HG03139 (cell line): ENCODE measurements around the gene BATF3.

ENCODE experiments used
- ATAC-seq: cut with Tn5 transposase; IDR thresholded peaks from one replicate; pipeline ENCODE4 v1.9.1; 2021; ENCODE audit not compliant: unreplicated experiment

The BATF3 gene

DNA sequence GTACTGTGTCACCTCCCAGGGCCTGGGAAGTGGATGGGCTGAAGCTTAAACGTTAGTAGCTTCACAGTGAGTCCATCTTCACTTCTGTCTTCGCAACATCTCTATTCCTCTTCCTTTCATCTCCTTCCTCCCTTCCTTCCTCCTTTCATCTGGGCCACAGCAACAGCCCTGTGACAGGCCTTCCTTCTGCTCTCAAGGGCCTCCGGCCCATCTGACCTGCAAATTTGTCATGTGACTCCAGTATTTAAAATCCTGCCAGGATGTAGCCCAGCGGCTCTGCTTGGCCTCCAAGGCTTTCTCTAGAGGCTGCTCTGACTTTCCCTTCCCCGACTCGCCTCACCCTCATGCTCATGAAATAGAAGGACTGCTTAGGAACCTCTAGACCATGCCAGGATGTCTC lies 10.9 kb upstream of the BATF3 start:
- no peak for ATAC-seq

DNA sequence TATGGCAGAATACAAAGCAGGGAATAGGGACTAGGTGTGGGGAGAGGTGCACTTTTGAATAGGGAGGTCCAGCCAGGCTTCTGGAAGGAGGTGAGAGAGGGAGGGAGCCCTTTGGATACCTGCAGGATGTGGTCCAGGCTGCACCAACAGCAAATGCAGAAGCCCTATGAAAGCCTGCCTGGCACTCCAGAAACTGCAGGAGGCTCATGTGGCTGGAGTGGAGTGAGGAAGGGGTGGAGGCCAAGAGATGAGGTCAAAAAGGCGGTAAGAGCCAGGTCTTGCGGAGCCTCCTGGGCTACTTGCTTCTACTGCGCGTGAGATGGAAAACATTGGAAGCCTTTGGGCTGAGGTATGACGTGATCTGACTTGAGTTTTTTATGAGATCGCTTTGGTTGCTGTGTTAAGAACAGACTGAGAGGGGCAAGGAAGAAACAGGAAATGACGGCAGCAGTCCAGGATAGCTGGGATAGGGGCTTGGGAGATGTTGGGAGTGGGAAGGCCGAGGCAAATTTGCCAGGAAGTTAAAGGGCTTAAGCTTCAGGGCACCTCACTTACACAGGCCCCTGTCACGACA lies 4.4 kb upstream of the BATF3 start:
- no peak for ATAC-seq

DNA sequence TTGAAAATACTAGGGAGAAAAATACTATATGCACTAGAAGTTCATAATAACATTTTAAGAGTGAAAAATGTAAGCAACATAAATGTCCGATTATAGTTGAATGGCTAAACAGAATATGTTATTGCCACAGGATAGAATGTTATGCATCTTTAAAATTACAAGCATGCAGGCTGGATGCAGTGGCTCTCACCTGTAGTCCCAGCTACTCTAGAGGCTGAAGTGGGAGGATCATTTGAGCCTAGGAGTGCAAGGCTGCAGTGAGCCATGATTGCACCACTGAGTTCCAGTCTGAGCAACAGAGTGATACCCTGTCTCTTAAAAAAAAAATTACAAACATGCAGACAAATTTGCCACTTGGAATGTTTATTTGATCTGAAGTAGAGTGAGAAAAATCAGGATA lies 3.0 kb upstream of the BATF3 start:
- ATAC-seq = no peak

DNA sequence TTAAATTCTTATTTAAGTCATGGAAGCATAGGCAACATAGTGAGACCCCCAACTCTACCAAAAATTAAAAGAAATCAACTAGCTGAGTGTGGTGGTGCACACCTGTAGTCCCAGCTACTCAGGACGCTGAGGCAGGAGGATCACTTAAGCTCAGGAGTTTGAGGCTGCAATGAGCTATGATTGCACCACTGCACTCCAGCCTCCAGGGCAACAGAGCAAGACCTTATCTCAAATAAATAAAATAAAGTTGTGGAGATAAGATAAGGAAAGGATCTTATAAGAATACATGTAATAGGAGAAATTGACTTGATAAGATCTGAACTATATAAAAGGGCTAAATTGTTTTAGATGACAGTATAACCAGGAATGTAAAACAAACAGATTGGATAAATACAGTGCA lies 2.3 kb upstream of the BATF3 start:
- no peak for ATAC-seq

DNA sequence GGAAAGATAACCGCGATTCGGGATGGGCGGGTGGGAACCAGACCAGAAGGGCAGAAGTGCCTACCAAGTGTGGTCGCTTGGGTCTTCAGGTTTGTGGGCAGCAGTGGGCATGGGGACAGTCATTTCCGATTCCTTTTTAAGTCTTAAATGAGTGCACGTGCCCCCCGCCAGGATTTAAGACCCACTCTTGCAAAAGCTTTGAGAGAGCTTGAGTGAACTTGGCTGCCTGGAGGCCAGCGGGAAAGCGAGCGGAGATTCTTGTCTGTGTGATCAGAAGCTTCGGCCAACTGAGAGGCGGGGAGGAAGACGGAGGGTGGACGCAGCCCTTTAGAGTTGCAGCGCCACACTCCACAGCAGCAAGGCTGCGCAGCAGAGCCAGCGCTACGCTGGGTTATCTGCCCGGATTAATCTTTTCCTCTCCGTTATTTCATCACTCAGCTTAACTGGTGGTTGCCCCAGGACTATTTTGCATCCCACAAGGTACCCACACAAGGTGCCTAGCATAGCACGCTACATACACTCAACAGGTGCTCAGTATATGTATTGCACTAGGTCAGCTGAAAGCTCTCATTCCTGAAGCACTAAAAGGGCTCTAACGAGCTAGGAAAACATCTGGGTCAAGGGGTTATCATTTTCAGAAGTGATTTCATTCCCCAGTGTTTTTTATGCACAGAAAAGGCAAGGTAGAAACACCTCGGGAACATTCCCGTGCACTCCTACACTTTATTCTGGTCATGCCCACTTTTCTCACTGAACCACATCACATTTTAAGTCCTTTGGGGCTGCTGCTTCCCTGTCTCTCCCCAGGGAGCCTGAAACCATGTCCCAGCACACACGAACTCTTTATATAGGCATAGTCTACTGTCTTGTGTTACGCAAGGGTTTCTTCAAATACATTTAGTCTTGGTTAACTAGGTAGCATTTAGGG lies 1.5 kb upstream of the BATF3 start:
- no peak for ATAC-seq

DNA sequence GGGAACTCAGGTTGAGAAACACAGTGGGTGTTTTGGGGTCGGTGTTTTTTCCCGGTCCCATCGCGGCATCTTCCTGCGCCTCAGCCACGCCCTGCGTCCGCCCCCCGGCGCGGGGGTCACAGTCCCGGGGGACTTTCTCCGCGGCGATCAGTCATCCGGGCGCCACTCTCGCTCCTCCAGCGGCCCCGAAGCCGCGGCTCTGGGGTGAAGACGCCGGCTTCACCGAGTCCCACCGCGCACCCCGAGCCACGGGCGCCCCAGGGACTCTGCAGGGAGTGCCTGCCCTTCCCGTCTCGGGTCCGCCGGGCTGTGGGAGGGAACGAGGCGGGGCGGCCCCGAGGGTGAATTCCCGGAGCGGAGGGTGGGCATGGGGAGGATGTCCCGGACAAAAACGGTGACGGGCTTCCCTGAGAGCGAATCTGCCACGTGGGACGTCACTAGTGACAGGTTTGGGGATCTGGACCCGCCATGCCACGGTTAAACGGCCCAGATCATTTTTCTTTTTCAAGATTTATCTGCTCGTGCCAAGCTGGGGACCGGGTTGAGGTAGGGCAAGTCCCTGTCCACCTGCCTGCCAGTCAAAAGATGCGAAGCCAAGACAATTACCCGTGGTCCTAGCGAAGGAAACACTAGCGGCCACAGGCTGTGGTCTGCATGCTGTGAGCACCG lies 717 bp upstream of the BATF3 start:
- no peak for ATAC-seq

GRCh38 chr1:212699104-212699624 lies 476 bp downstream of the BATF3 start:
- ATAC-seq = peak; percentile 47

- ATAC-seq = no peak
Measured at GRCh38 chr1:212698467-212699103, 1.1 kb downstream of the BATF3 start.

- no peak for ATAC-seq
Measured at GRCh38 chr1:212696721-212697331, 2.8 kb downstream of the BATF3 start.

GRCh38 chr1:212692774-212693644 lies 6.6 kb downstream of the BATF3 start:
- ATAC-seq = no peak

DNA sequence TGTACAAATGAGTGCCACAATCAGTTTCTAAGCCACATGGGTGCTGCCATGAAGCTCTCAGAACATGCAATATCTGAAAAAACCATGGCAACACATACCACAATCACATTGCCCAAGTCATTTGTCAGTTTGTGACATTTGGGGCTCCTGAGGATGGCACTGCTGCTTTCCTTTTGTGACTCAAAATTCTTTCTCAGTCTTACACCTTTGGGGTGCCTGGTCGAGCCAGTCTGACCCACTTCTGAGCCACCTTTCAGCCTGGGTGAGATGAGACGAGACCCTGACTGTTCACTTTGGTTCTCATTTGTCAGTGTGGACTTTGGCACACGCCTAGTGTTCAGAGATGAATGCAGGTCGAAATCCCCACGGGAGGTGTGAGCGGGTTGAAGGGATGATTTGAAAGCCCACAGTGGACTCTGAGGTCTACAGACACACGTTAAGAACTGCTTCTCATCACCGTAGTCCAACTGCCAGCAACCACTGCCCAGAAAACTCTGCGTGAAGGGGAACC lies 8.0 kb downstream of the BATF3 start:
- no peak for ATAC-seq

DNA sequence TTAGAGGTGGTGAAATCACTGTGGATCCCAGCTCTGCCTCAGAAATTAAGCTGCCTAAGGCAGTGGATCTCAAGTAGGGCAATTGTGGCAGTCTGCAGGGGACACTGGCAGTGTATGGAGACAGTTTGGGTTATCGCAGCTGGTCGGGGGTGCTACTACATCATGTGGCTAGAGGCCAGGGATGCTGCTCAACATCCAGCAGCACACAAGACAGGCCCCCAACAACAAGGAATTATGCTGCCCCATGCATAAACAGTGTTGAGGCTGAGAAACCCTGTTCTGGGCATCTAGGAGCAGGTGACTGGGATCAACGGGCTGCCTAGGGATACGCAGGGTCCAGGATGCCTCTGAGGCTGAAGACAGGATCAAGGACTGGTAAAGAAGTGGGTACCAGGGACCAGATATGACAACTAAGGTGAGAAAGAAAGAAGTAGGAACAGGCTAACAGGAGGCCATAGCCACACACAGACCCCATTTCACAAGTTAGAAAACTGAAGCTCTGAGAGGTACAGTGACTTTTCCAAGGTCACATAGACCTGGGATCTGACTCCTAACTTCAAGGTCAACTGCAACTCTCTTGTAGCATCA lies 8.7 kb downstream of the BATF3 start:
- no peak for ATAC-seq

DNA sequence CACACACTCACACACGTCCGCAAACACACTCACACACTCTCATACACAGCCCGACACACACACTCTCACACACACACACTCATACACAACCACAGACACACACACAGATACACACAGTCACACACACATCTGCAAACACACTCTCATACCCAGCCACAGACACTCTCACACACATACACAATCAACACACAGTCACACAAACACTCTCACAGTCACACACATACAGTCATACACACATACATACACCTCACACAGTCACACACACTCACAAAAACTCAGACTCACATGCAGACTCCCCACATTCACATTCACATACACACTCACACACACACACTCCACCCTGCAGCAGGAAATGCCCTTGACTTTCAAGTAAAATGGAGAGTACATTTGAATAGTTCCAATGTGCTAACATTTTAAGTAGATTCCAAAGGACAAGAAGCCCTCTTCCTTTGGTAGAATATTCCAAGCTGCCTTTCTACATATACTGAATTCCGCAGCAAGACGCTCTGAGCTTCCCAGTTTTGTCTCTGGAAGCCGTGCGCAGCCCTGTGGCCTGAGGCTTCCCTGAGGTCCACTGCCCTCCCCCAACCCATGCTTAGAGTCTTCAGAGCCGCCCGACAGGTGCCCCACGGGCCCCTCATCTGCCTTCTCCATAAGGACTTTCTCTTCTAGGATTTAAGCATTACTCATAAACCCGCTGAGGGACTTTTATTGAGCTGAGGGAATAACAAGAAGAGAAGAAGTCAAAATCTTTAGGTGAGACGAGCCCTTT lies 9.7 kb downstream of the BATF3 start:
- no peak for ATAC-seq

DNA sequence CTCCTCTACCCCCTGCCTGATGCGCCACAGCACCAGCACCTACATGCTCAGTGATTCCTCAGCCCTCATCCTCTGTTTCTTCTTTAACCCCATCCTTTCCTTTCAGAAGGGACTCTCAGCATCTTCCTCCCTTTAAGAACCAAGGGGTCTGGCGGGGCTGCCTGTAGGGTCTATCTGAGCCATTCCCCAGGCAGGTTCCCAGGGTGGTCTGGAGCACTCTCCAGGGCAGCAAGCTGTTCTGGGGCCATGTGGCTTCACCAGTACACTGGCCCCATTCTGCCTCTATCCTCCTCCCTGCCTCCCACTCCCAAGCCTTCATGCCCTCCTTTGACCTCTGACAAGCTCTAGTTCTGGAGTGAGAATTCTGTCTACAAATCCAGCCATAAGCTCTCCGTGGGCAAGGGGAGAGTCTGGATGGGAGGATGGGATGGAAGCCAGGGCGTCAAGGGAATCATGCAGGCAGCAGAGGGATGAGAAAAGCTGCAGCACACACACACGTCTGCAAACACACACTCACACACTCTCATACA lies 10.4 kb downstream of the BATF3 start:
- ATAC-seq = no peak

- no peak for ATAC-seq
Measured at GRCh38 chr1:212688341-212689047, 11.1 kb downstream of the BATF3 start.

DNA sequence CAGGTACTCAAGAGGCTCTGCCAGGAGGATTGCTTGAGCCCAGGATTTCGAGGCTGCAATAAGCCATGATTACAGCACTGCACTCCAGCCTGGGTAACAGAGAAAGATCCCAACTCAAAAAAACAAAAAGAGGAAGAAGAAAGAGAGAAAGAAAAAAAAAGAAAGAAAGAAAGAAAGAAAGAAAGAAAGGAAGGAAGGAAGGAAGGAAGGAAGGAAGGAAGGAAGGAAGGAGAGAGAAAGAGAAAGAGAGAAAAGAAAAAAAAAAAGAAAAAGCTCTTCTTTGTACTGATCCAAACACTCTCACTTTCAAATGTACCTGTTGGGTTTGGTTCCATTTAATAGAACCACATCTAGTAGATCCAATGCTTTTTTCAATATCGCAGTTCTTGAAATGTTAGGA lies 11.8 kb downstream of the BATF3 start:
- no peak for ATAC-seq

DNA sequence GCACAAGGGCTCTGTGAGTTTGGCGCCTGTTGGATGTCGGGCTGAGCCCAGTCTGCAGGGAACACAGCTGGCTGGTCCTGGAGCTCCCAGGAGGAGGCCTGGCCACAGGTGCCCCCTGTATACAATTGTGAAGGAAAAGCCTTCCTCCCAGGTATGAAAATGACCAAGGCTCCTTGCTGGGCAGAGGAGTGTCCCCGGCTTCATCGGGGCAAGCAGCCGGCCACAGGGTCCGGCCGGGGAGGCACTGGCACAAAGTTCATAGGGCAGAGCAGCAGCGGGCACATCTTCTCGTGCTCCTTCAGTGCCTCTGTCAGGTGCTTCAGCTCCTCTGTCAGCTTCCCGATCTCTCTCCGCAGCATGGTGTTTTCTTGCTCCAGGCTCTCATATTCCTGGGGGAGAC lies 13.0 kb downstream of the BATF3 start:
- ATAC-seq = no peak

DNA sequence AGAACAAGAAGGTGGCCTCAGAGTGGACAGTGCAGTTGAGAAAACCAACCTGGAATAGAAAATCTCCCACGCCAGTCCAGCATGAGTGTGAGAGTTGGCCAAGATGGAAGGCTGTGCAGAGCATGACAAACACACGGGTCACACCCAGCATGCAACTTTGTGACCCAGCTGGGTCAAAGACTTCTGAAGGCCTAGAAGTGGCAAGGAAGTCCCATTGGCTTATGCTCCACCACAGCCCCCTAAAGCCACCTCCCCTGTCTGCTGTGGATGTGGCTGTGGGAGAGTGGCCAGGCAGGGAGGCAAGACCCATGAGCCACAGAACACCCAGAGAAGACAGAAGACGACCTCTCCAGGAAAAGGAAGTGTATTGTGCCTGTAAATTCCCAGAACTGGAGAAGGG lies 13.6 kb downstream of the BATF3 start:
- ATAC-seq = no peak
